A549 (cell line): Measurements from ENCODE around the gene CCL3. TPM values are rescaled to one million over a fixed set of nuclear protein-coding genes. Genes with fewer than 3 reads are reported as not detected.

Experiments
- ATAC-seq, 2 experiments: fragments of 200-7000 bp in 1 of 2; fragments of >200 bp in 1 of 2; cut with Nextera tagmentation in 1 of 2; cut with Tn5 transposase in 1 of 2; 3 replicates each; pipeline versions ENCODE4 v1.8.0 to v1.9.1; 2018 to 2020; ENCODE audit warnings: mild to moderate bottlenecking in 1 of 2, moderate library complexity in 1 of 2
- CTCF ChIA-PET: fragments of 300-600 bp; sonication (Branson Sonifier 250); formaldehyde crosslinking; extraction: SDS; loops from one replicate; lab custom pipeline; 2021; ENCODE audit warnings: antibody characterized with exemption, inconsistent platforms; lab: Yijun Ruan, JAX
- POLR2A ChIA-PET: fragments of 350-600 bp; formaldehyde crosslinking; extraction: SDS; loops from one replicate; lab custom pipeline; 2021; ENCODE audit warnings: antibody characterized with exemption, inconsistent platforms; lab: Yijun Ruan, JAX
- DNase-seq, 2 experiments: peaks; one replicate each; pipeline versions ENCODE4 v3.0.0 to v3.0.0-alpha.2; 2011 to 2016; ENCODE audit warnings: low read depth in 1 of 2, low spot score in 1 of 2
- FAIRE-seq: peaks from 2 replicates; lab custom pipeline; 2011; peaks lifted over from hg19 to GRCh38; lab: Jason Lieb, UNC
- H3K27ac ChIP-seq, 2 experiments: fragments of >200 bp; sonication (Bioruptor Twin); formaldehyde crosslinking; 3 replicates each; pipeline ENCODE4 v1.5.1; 2016 to 2017
- H3K4me1 ChIP-seq: fragments of >200 bp; sonication (Bioruptor Twin); formaldehyde crosslinking; 3 replicates; pipeline ENCODE4 v1.6.1; 2016
- H3K4me2 ChIP-seq: fragments of >200 bp; sonication (Bioruptor Twin); formaldehyde crosslinking; 3 replicates; pipeline ENCODE4 v1.6.1; 2016
- H3K4me3 ChIP-seq: fragments of >200 bp; sonication (Bioruptor Twin); formaldehyde crosslinking; 3 replicates; pipeline ENCODE4 v1.5.1; 2016
- H3K9me3 ChIP-seq: fragments of >200 bp; sonication (Bioruptor Twin); formaldehyde crosslinking; 3 replicates; pipeline ENCODE4 v1.6.1; 2016
- CHD4 ChIP-seq: fragments of 200-600 bp; sonication (generic); IDR thresholded peaks from 2 replicates; pipeline ENCODE4 v1.6.1; 2016; ENCODE audit warnings: antibody characterized with exemption, mild to moderate bottlenecking, borderline replicate concordance
- CTCF ChIP-seq: fragments of >200 bp; sonication (Bioruptor Twin); formaldehyde crosslinking; IDR thresholded peaks from 3 replicates; pipeline ENCODE4 v1.5.1; 2016
- E2F6 ChIP-seq: IDR thresholded peaks from 2 replicates; pipeline ENCODE4 v1.6.1; 2012; ENCODE audit warnings: low read depth, borderline replicate concordance
- EP300 ChIP-seq, 2 experiments: fragments of >200 bp; sonication (Bioruptor Twin); formaldehyde crosslinking; IDR thresholded peaks; 2 replicates in 1 of 2; 3 replicates in 1 of 2; pipeline ENCODE4 v1.6.1; 2016 to 2017
- ESRRA ChIP-seq: fragments of 150-350 bp; IDR thresholded peaks from 2 replicates; pipeline ENCODE4 v1.6.1; 2014; ENCODE audit warnings: mild to moderate bottlenecking, low read length, borderline replicate concordance
- FOSB ChIP-seq: fragments of 250-450 bp; sonication (Bioruptor Pico); IDR thresholded peaks from 2 replicates; pipeline ENCODE4 v1.5.0; 2020; ENCODE audit warnings: mild to moderate bottlenecking, moderate library complexity
- FOXS1 ChIP-seq: fragments of 250-450 bp; sonication (Bioruptor Pico); IDR thresholded peaks from 2 replicates; pipeline ENCODE4 v1.5.0; 2020; ENCODE audit warnings: mild to moderate bottlenecking, moderate library complexity
- HDAC2 ChIP-seq: fragments of 200-600 bp; sonication (generic); IDR thresholded peaks from 2 replicates; pipeline ENCODE4 v1.6.1; 2016
- HEYL ChIP-seq: fragments of 250-450 bp; sonication (Bioruptor Pico); IDR thresholded peaks from 2 replicates; pipeline ENCODE4 v1.8.0; 2021; ENCODE audit warnings: mild to moderate bottlenecking, moderate library complexity
- HOXA7 ChIP-seq: fragments of 250-450 bp; sonication (Bioruptor Pico); IDR thresholded peaks from 2 replicates; pipeline ENCODE4 v1.5.0; 2020; ENCODE audit warnings: mild to moderate bottlenecking, moderate library complexity
- HOXB5 ChIP-seq: fragments of 250-450 bp; sonication (Bioruptor Pico); IDR thresholded peaks from 2 replicates; pipeline ENCODE4 v1.5.0; 2020; ENCODE audit warnings: mild to moderate bottlenecking, moderate library complexity
- JUNB ChIP-seq: fragments of >200 bp; sonication (Bioruptor Twin); formaldehyde crosslinking; IDR thresholded peaks from 2 replicates; pipeline ENCODE4 v1.6.1; 2016
- KDM5A ChIP-seq: fragments of 200-600 bp; sonication (generic); IDR thresholded peaks from 2 replicates; pipeline ENCODE4 v1.6.1; 2016; ENCODE audit warnings: antibody characterized with exemption, mild to moderate bottlenecking
- NR3C1 ChIP-seq: fragments of >200 bp; sonication (Bioruptor Twin); formaldehyde crosslinking; IDR thresholded peaks from 3 replicates; pipeline ENCODE4 v1.6.1; 2017
- PHF8 ChIP-seq: fragments of 200-600 bp; sonication (generic); IDR thresholded peaks from 2 replicates; pipeline ENCODE4 v1.6.1; 2016; ENCODE audit warnings: low read depth, mild to moderate bottlenecking, antibody characterized with exemption, moderate library complexity, borderline replicate concordance
- RAD21 ChIP-seq, 2 experiments: fragments of >200 bp in 1 of 2; sonication (Bioruptor Twin) in 1 of 2; formaldehyde crosslinking in 1 of 2; IDR thresholded peaks in 1 of 2; conservative IDR thresholded peaks in 1 of 2; 2 replicates in 1 of 2; 3 replicates in 1 of 2; pipeline ENCODE4 v1.6.1; 2012 to 2018; ENCODE audit warnings: inconsistent platforms in 1 of 2
- RFX5 ChIP-seq: fragments of 450-650 bp; IDR thresholded peaks from 2 replicates; pipeline ENCODE4 v1.7.1; 2014; ENCODE audit warnings: antibody characterized with exemption, mild to moderate bottlenecking, moderate library complexity
- RNF2 ChIP-seq: fragments of 200-600 bp; sonication (generic); IDR thresholded peaks from 2 replicates; pipeline ENCODE4 v1.6.1; 2016; ENCODE audit warnings: low read depth, mild to moderate bottlenecking, antibody characterized with exemption, moderate library complexity, borderline replicate concordance
- SMC3 ChIP-seq: fragments of >200 bp; sonication (Bioruptor Twin); formaldehyde crosslinking; IDR thresholded peaks from 3 replicates; pipeline ENCODE4 v1.6.1; 2018; ENCODE audit warnings: inconsistent platforms
- SREBF2 ChIP-seq: fragments of 450-650 bp; IDR thresholded peaks from 2 replicates; pipeline ENCODE4 v1.6.1; 2014; ENCODE audit warnings: mild to moderate bottlenecking, moderate library complexity
- USF2 ChIP-seq: fragments of 450-650 bp; IDR thresholded peaks from 2 replicates; pipeline ENCODE4 v1.6.1; 2014; ENCODE audit warnings: antibody characterized with exemption
- ZSCAN20 ChIP-seq: fragments of 250-450 bp; sonication (Bioruptor Pico); IDR thresholded peaks from 2 replicates; pipeline ENCODE4 v1.8.0; 2022; ENCODE audit warnings: mild to moderate bottlenecking, moderate library complexity
- WGBS: methylation state at CpG from one replicate; pipeline ENCODE4 v1.1.6; 2017; ENCODE audit errors: missing lambda C conversion rate; 5-methylcytosine and 5-hydroxymethylcytosine counted together
- polyA plus RNA-seq, 4 experiments: library from polyadenylated mRNA; depleted of rRNA in 3 of 4; stranded (reverse); fragments of >200 nt; fragmentation: RNase III in 1 of 4; extraction: RNeasy Plus Mini Kit Qiagen cat#74134 plus additional on column Dnase treatment in 1 of 4; gene quantifications; 2 replicates in 3 of 4; 3 replicates in 1 of 4; pipeline ENCODE4 v1.2.3, GENCODE V29; 2011 to 2017
- TF ChIP-seq, protein P1 (sequence below): fragments of 150-350 bp; IDR thresholded peaks from 2 replicates; pipeline ENCODE4 v1.6.1; 2014; ENCODE audit warnings: low read depth, mild to moderate bottlenecking, low read length

The CCL3 gene
- polyA plus RNA-seq, 2 of the 4 experiments (the other 2 are of a cell fraction): not detected

DNA sequence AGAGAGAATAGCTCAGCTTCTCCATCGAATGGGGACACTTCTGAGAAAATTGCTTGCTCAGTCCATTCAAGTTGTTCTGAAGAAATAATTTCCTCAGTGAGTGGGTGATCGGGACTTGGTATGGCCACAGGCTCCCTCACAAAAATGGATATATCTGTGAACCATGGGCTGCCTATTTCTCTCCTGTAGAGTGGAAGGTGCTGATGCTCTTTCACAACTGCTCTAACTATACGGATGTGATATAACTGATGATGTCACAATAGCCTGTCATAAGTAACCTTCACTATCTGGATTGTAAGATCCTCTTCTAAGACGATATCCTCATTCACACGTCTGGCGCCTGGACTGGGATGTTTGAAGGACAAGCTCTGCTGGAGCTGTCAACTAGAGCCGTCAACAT lies 30.5 kb downstream of the CCL3 start:
- Histone ChIP-seq H3K4me2 (no peak overlapping the region), H3K4me1 (no peaks in the 10 kb centered on the region), H3K9me3 (no peaks in the 10 kb centered on the region), H3K27ac (no peak overlapping the region), H3K4me3 (no peak overlapping the region)
- no peak for DNase-seq
- CTCF ChIA-PET: interaction anchor here (1.6 kb wide), 1 partner anchor 13 kb away, joined by 4 read pairs; no protein-coding TSS in a partner anchor
- no peak for FAIRE-seq
- ATAC-seq: no peak
- TF ChIP-seq HEYL (CRISPR knock-in tag) (no peak), HDAC2 (no peak), EP300 (IDR thresholded peaks at IDR 0.05) (no peak), RFX5 (no peak), HOXB5 (CRISPR knock-in tag) (no peak), SREBF2 (no peak), E2F6 (no peak), HOXA7 (CRISPR knock-in tag) (no peak), CTCF (no peak), FOSB (CRISPR knock-in tag) (no peak), USF2 (no peak), FOXS1 (no peak), SMC3 (no peak), KDM5A (no peak)
- POLR2A ChIA-PET: no interaction called here
- 26% methylated on average over 7 of the region's 7 CpGs for WGBS

GRCh38 chr17:36057911-36058310 lies 32.0 kb downstream of the CCL3 start:
- H3K4me1 ChIP-seq: no peaks in the 10 kb centered on the region
- no peak overlapping the region for H3K4me2 ChIP-seq
- H3K4me3 ChIP-seq: no peak overlapping the region
- no peaks in the 10 kb centered on the region for H3K9me3 ChIP-seq
- CTCF ChIA-PET: interaction anchor here (1.3 to 1.8 kb wide), 3 partner anchors 15 to 91 kb away, joined by 4 to 6 read pairs (median 6); no protein-coding TSS in a partner anchor
- H3K27ac ChIP-seq: no peak overlapping the region
- FAIRE-seq (no peak), ATAC-seq (no peak), DNase-seq (no peak)
- TF ChIP-seq HOXB5 (CRISPR knock-in tag): no peak
- POLR2A ChIA-PET: no interaction called here

- FAIRE-seq (no peak), ATAC-seq (no peak), DNase-seq (no peak)
- TF ChIP-seq CHD4 (no peak), NR3C1 (no peak), E2F6 (no peak), USF2 (no peak), RFX5 (no peak), ZSCAN20 (CRISPR knock-in tag) (no peak), PHF8 (no peak), ESRRA (no peak), RAD21 (conservative IDR thresholded peaks at IDR 0.05 in 1 of 2, IDR thresholded peaks at IDR 0.05 in 1 of 2) (no peak), KDM5A (no peak), RNF2 (no peak), JUNB (no peak)
- TF ChIP-seq, protein P1, sequence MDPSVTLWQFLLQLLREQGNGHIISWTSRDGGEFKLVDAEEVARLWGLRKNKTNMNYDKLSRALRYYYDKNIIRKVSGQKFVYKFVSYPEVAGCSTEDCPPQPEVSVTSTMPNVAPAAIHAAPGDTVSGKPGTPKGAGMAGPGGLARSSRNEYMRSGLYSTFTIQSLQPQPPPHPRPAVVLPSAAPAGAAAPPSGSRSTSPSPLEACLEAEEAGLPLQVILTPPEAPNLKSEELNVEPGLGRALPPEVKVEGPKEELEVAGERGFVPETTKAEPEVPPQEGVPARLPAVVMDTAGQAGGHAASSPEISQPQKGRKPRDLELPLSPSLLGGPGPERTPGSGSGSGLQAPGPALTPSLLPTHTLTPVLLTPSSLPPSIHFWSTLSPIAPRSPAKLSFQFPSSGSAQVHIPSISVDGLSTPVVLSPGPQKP: no peak
- H3K4me1 ChIP-seq: no peaks in the 10 kb centered on the region
- CTCF ChIA-PET: interaction anchor here (1.5 to 1.8 kb wide), 3 partner anchors 16 to 93 kb away, joined by 5 to 7 read pairs (median 6); no protein-coding TSS in a partner anchor
- POLR2A ChIA-PET: no interaction called here
- no peak overlapping the region for H3K27ac ChIP-seq
- H3K4me2 ChIP-seq: no peak overlapping the region
- WGBS: 29% methylated on average over 4 of the region's 4 CpGs
- no peak overlapping the region for H3K4me3 ChIP-seq
- H3K9me3 ChIP-seq: no peaks in the 10 kb centered on the region
These were observed 33.9 kb downstream of the CCL3 start for GRCh38 chr17:36055921-36056520.
